Muscle of leg (tissue), 11 donors: ENCODE data around the gene RPTOR. TPM values are rescaled to one million over a fixed set of nuclear protein-coding genes. Genes with fewer than 3 reads are reported as not detected.

Experiments used
- DNase-seq: peaks from one replicate; pipeline ENCODE4 v3.0.0; 2013
- H3K27ac ChIP-seq: one replicate; pipeline ENCODE4 v1.5.1; 2013; ENCODE audit warnings: mild to moderate bottlenecking, low read length, control low read depth
- H3K27me3 ChIP-seq: one replicate; pipeline ENCODE4 v1.6.1; 2013; ENCODE audit warnings: low read length; ENCODE audit not compliant: control insufficient read depth, insufficient read depth
- H3K36me3 ChIP-seq: one replicate; pipeline ENCODE4 v1.6.1; 2013; ENCODE audit warnings: low read length; ENCODE audit not compliant: control insufficient read depth, insufficient read depth
- H3K4me1 ChIP-seq: one replicate; pipeline ENCODE4 v1.6.1; 2013; ENCODE audit warnings: low read length; ENCODE audit not compliant: control insufficient read depth, insufficient read depth
- H3K4me3 ChIP-seq: one replicate; pipeline ENCODE4 v1.5.1; 2013; ENCODE audit warnings: low read length, control low read depth
- H3K9me3 ChIP-seq: replicated peaks from 2 replicates; pipeline ENCODE4 v1.6.1; 2013; ENCODE audit warnings: low read depth, low read length; ENCODE audit not compliant: control insufficient read depth
- WGBS: methylation state at CpG from one replicate; pipeline ENCODE4 v1.1.5; 2013; ENCODE audit warnings: missing lambda C conversion rate; ENCODE audit not compliant: insufficient coverage; 5-methylcytosine and 5-hydroxymethylcytosine counted together
- polyA plus RNA-seq, 8 donors: library from polyadenylated mRNA; unstranded; fragments of 120-200 nt; gene quantifications; one replicate each; pipeline versions ENCODE4 v1.2.1 to v1.2.3, GENCODE V29; 2013; ENCODE audit warnings: inconsistent platforms in 1 of 8, low replicate concordance in 1 of 8; ENCODE audit not compliant: insufficient read length in 8 of 8, insufficient read depth in 1 of 8
- total RNA-seq: library from RNA; stranded (reverse); fragments of 120-200 nt; gene quantifications from one replicate; pipeline ENCODE4 v1.2.4, GENCODE V29; 2013

Gene RPTOR
- total and polyA plus RNA-seq, 9 donors: 17.3 to 23.7 (median 20.0) TPM

- H3K36me3 ChIP-seq: peaks cover 6% of the 10 kb centered on the region
- no peak overlapping the region for H3K27ac ChIP-seq
- H3K4me3 ChIP-seq: no peak overlapping the region
- peaks cover 34% of the 10 kb centered on the region for H3K4me1 ChIP-seq
- 100% methylated on average over 1 of the region's 3 CpGs for WGBS
- H3K9me3 ChIP-seq: no peaks in the 10 kb centered on the region
- no peak for DNase-seq
- no peaks in the 10 kb centered on the region for H3K27me3 ChIP-seq
Measured at GRCh38 chr17:80749611-80750010, 205.0 kb downstream of the RPTOR start.

GRCh38 chr17:80750263-80750662 is 205.6 kb downstream of the RPTOR start:
- H3K36me3 ChIP-seq: peaks cover 12% of the 10 kb centered on the region
- H3K27ac ChIP-seq: no peak overlapping the region

DNA sequence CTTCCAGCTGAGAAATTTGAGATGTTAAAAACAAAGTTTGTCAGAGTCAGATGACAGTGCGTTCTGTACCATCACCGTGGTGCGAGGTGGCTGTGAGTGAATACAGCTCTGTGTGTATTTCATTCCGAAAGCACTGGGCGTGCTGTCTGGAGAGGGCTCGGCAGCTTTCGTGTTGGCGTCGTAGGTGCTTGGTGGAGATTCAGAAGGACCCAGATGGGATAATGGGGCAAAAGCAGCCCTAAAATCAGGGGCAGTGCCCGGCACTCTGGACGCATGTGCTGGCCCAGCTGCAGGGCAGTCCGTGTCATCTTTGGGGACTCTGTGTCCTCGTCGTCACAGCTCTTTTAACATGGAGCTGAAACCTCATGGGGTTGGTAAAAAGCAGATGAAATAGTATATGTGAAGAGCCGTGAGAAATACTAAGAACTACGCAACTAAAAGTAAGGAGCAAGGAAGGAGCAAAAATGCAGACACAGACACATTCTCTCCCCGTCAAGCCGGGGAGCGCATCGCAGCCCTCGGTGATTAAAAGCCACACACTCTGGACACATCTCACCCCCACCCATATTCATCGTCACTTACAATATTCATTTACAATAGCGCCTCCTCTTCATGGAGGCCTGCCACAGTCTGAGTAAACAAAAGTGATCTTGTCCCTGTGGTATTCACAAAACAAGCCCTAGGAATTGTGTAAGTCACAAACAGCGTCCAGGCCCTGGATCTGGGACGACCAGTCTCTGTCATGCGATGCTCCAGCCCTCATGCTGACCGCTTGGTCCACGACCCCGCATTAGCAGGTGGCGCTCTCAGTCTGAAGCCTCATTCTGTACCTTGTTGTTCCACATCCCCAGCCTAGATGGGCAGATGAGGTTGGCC is 206.7 kb downstream of the RPTOR start:
- Histone ChIP-seq H3K4me3 (no peak overlapping the region), H3K9me3 (no peaks in the 10 kb centered on the region), H3K27ac (peak overlapping the region; percentile 32), H3K36me3 (peaks cover 16% of the 10 kb centered on the region), H3K4me1 (peaks cover 34% of the 10 kb centered on the region), H3K27me3 (no peaks in the 10 kb centered on the region)
- WGBS: 70% methylated on average over 23 of the region's 30 CpGs
- DNase-seq: peak; percentile 55

More at GRCh38 chr17:80750263-80750662, 205.6 kb downstream of the RPTOR start:
- no peak for DNase-seq
- Histone ChIP-seq H3K9me3 (no peaks in the 10 kb centered on the region), H3K4me1 (peaks cover 37% of the 10 kb centered on the region), H3K4me3 (no peak overlapping the region), H3K27me3 (no peaks in the 10 kb centered on the region)
- 51% methylated on average over 11 of the region's 14 CpGs for WGBS

DNA sequence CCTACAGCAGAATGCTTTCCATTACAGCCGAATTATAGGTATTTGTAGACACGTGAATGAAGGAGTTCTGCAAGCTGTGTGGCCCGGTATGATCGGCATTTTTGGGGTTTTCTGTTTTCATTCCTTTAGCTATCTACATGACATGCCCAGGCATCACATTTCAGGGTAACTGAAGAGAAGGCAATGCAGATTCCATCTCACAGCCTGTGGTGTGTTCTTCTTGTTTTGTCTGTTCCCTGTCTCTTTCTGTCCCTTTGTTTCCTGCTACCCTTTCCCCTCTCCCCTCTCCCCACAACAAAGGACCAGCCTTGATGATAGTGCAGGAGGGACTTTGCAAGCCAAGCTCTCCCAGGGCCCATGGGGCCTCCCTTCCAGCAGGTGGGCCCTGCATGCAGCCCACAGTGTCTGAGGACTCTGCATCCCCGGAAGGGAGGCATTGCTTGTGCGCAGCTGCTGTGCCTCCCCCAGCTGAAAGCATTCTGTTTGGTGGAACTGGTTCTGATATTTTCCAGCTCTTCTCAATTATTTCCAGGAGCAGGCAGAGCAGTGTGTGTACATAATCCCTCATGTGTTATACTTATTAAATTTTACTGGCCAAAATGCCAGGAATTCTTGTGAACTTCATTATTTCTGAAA is 207.4 kb downstream of the RPTOR start:
- Histone ChIP-seq H3K27me3 (no peaks in the 10 kb centered on the region), H3K27ac (peak overlapping the region; percentile 45), H3K36me3 (peaks cover 16% of the 10 kb centered on the region), H3K4me3 (no peak overlapping the region), H3K4me1 (peaks cover 32% of the 10 kb centered on the region), H3K9me3 (no peaks in the 10 kb centered on the region)
- no CpG with 5 or more reads among the region's 6 CpGs for WGBS
- DNase-seq: peak; percentile 62

DNA sequence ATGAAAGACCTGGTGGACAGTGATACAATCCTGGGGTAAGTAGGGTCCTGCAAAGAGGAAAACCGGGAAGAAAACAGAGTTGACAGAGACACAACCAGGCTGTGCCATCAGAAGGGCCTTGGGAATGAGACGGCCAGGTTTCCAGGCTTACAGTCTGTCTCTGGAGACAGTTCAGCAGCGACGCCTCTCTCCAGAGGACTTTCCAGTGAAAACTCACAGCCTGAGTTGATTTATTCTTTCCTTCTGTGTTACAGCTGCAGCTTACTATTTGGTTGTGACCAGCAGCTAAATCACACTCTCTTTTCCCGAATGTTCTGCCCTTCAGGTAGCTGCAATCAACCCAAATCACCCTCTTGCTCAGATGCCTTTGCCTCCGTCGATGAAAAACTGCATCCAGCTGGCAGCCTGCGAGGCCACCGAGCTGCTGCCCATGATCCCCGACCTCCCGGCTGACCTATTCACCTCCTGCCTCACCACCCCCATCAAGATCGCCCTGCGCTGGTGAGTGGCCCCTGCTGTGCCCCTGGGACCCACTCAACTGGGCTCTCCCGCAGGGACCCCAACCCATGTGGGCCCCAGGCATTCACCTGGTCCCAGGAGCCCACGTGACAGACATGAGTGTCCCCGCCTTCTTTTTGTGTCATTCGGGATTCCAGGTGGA is 209.2 kb downstream of the RPTOR start:
- DNase-seq: no peak
- WGBS: 62% methylated on average over 16 of the region's 17 CpGs
- Histone ChIP-seq H3K4me1 (peaks cover 36% of the 10 kb centered on the region), H3K4me3 (no peak overlapping the region), H3K27me3 (no peaks in the 10 kb centered on the region), H3K27ac (no peak overlapping the region), H3K36me3 (peaks cover 16% of the 10 kb centered on the region), H3K9me3 (no peaks in the 10 kb centered on the region)

DNA sequence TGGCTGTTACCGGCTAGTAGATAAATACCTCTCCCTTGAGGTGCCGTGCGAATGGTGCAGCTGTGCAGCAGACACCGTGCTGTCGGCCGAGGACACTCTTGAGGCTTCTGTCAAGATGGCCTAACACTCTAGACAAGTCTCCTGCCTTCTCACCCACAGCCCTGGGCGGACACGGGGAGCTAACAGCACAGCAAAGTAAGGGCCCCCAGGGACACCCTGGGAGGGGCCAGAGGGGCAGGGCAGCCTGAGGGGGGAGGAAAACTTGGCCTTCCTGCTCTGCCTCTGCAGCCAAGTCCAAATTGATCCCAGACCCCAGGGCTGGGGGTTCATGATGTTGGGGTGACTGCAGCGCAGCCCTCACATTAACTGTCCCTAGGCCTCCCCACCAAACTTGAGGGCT is 210.2 kb downstream of the RPTOR start:
- H3K27ac ChIP-seq: no peak overlapping the region
- DNase-seq: no peak
- no peak overlapping the region for H3K4me3 ChIP-seq
- WGBS: 41% methylated on average over 5 of the region's 9 CpGs
- H3K36me3 ChIP-seq: peaks cover 16% of the 10 kb centered on the region
- peaks cover 39% of the 10 kb centered on the region for H3K4me1 ChIP-seq
- H3K27me3 ChIP-seq: no peaks in the 10 kb centered on the region
- no peaks in the 10 kb centered on the region for H3K9me3 ChIP-seq

DNA sequence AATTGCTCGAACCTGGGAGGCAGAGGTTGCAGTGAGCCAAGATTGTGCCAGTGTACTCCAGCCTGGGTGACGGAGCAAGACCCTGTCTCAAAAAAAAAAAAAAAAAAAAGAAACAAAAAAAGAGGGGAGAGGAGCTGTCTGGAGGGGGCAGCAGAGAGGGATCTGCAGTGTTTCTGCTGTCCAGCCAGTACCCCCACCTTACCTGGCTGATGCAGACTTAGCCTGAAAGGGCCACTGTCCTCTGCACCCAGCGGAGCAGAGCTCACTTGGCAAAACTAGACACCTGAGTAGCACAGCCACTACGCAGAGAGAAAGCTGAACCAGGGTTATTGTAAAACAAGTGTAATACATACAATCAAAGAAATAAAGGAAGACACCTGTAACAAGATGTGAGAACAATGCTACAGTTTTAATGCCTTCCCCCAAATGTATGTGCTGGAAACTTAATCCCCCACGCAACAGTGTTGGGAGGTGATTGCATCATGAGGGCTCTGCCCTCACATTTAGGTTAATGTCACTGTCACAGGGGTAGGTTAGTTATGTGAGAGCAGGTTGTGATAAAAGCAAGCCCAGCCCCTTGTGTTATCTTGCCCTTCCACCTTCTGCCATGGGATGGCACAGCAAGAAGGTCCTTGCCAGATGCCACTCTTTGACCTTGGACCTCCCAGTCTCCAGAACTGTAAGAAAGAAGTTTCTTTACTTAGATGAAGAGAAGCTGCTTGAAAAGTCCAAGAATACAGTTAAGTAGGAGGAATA is 211.2 kb downstream of the RPTOR start:
- WGBS: no CpG with 5 or more reads among the region's 5 CpGs
- H3K9me3 ChIP-seq: no peaks in the 10 kb centered on the region
- no peak overlapping the region for H3K4me3 ChIP-seq
- no peak overlapping the region for H3K27ac ChIP-seq
- peaks cover 31% of the 10 kb centered on the region for H3K4me1 ChIP-seq
- H3K27me3 ChIP-seq: no peaks in the 10 kb centered on the region
- H3K36me3 ChIP-seq: peaks cover 16% of the 10 kb centered on the region
- DNase-seq: no peak

GRCh38 chr17:80758481-80759376 is 214.1 kb downstream of the RPTOR start:
- peak overlapping the region; percentile 24 for H3K27ac ChIP-seq
- WGBS: 55% methylated on average over 10 of the region's 18 CpGs
- DNase-seq: peak; percentile 77

GRCh38 chr17:80759377-80759673 is 214.7 kb downstream of the RPTOR start:
- no peak for DNase-seq
- no peaks in the 10 kb centered on the region for H3K27me3 ChIP-seq
- H3K4me1 ChIP-seq: peaks cover 10% of the 10 kb centered on the region
- H3K9me3 ChIP-seq: no peaks in the 10 kb centered on the region
- no peak overlapping the region for H3K4me3 ChIP-seq
- H3K36me3 ChIP-seq: peaks cover 12% of the 10 kb centered on the region
- H3K27ac ChIP-seq: no peak overlapping the region
- WGBS: no CpG with 5 or more reads among the region's 2 CpGs

More at GRCh38 chr17:80758481-80759376, 214.1 kb downstream of the RPTOR start:
- no peak overlapping the region for H3K4me3 ChIP-seq
- peaks cover 16% of the 10 kb centered on the region for H3K36me3 ChIP-seq
- H3K27me3 ChIP-seq: no peaks in the 10 kb centered on the region
- no peaks in the 10 kb centered on the region for H3K9me3 ChIP-seq
- peaks cover 15% of the 10 kb centered on the region for H3K4me1 ChIP-seq
